SW480 (cell line): Measurements from ENCODE around the gene SAMD14.

ENCODE experiments used
- DNase-seq: peaks from one replicate; pipeline ENCODE4 v3.0.0-alpha.2; 2016; ENCODE audit warnings: low spot score

The SAMD14 gene

GRCh38 chr17:50165066-50165465 lies 35.1 kb upstream of the SAMD14 start:
- DNase-seq = no peak

- no peak for DNase-seq
Measured at GRCh38 chr17:50164697-50164988, 34.7 kb upstream of the SAMD14 start.

- DNase-seq = no peak
Measured at GRCh38 chr17:50163843-50164696, 34.1 kb upstream of the SAMD14 start.

DNA sequence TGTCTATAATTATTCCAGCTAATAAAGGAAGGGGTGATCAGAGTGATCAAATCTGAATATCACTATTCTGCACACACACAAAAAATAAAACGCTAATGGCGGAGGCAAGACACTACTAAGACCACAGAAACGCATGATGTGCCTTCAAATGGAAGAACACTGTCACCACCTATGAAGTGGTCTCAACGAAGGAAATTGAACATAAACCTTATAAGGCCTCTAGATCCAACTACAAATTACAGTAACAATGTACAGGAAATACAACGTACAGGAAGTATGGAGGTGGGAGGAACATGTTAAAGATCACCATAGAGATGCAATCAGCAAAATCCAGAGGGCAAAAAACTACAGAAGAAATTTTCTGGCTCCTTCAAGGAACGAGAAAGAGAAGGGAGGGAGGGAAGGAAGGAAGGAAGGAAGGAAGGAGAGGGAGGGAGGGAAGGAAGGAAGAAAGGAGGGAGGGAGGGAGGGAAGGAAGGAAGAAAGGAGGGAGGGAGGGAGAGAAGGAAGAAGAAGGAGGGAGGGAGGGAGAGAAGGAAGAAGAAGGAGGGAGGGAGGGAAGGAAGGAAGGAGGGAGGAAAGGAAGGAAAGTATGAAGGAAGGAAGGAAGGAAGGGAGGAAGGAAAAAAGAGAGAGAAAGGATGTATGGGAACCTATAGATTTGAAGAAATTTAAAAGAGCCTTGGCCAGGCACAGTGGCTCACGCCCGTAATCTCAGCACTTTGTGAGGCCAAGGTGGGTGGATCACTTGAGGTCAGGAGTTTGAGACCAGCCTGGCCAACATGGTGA lies 32.7 kb upstream of the SAMD14 start:
- DNase-seq = no peak

- no peak for DNase-seq
Measured at GRCh38 chr17:50161911-50162288, 31.9 kb upstream of the SAMD14 start.

- DNase-seq = peak; percentile 81
Measured at GRCh38 chr17:50161023-50161910, 31.3 kb upstream of the SAMD14 start.

GRCh38 chr17:50157891-50158290 lies 27.9 kb upstream of the SAMD14 start:
- DNase-seq = no peak

DNA sequence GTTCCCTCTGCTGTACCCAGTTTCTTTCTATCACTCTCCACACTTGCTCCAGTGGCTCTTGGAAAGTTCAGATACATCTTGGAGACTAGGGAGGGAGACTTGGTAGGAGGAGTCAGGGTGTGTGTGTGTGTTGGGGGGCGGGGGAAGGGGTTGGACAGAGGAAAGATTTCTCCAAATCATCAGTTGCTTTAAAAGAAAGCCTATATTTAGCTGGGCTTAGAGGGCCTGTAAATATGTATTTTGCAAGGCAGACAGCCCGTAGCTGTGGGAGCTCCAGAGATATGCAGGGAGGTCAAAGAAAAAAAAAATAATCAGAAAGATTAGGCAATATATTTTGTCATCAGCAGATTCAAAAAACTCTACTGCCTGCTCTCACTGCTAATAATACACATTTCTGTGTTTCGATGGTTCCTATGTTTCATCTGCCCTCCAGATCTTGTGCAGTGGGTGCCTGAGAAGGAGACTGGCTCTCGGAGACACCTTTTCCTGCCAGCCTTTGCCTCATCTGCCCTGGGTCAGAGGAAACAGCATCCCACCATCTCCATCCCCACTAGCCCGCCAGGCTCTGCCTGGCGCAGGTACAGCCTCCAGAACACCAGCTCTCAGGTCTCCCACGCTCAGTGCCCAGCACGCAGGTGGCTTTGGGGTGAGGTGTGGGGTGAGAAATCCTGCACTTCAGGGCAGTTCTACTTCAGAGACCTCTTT lies 25.3 kb upstream of the SAMD14 start:
- DNase-seq = no peak

DNA sequence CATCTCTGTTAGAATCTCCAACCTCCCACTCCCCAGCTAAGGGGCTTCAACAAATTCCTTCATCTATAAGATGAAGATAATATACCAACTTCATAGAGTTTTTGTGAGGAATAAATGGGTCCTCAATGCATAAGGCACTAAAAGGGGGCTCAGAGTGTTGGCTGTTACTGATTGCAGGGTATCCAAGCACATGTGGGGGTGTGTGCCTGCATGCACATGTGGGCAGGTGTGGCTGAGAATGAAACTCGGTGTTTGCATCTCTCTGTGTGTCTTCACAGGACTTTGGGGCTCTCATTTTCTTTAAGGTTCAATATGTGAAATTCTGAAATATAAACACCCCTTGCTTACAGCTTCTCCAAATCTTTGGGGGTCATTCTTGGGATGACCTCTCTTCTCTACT lies 24.6 kb upstream of the SAMD14 start:
- no peak for DNase-seq

- DNase-seq = no peak
Measured at GRCh38 chr17:50153650-50154575, 24.0 kb upstream of the SAMD14 start.

- no peak for DNase-seq
Measured at GRCh38 chr17:50152736-50153135, 22.8 kb upstream of the SAMD14 start.

DNA sequence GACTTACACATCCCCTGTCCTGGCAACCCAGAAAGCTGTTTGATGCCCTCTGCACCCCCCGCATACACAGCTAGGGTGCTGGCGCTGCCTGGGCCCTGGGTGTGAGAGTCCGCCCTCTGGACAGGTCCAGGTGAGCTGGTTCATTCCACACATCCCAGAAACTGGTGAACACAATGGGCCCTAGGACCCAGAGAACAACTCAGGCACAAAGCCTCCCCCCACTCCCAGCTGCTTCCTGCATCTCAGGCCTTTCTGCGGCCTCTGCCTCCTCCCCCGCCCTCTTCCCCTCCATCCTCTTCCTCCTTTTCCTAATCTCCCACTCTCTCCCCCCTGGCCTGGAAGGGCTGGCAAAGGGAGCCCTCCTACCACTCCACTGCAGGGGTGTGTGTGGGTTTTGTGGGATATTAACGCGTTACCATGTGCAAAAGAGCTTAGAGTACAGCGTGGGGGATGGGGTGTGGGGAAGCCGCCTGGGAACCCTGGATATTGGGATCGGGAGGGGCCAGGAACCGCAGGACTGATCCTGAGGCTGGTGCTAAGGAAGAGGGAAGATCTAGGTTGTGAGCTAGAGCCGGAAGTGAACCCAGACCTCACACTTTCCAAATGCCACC lies 22.1 kb upstream of the SAMD14 start:
- peak; percentile 92 for DNase-seq

- peak; percentile 89 for DNase-seq
Measured at GRCh38 chr17:50151041-50151936, 21.3 kb upstream of the SAMD14 start.

DNA sequence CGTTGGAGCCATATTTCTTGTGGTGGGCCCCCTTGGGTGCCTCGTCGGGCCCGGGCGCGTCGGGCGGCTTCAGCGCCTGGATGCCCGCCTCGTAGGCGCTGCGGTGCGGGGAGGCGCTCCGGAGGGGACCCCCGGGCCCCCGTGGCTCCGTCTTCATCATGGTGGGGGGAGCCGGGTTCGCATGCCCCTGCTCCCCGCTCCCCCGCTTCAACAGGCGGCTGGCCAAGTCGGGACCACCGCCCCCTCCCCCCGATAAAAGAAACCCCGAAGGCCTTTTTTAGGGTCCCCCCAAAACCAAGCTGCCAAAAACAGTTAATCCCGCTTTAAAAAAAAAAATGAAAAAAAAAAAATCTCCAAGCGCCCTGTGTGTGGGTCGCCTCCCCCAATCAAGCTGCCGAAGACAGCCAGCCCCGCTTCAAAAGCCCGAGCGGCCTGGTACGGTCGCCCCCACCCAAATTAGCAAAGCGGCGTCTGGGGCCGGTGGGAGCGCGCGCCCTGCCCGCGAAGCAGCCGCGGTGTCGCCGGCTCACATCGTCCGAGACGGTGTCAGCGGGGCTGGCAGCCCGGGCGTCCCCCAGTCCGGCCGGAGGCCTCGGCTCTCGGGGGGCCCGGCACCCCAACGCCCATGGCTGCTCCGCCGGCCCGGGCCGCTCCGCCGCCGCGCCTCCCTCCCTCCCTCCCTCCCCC lies 20.5 kb upstream of the SAMD14 start, which contains the start of gene PPP1R9B:
Gene PPP1R9B, minus strand, starts transcription at position 324 of the 687 bp plus-strand sequence. Its CDS starts 164 bp downstream, at position 160.
- DNase-seq = no peak

DNA sequence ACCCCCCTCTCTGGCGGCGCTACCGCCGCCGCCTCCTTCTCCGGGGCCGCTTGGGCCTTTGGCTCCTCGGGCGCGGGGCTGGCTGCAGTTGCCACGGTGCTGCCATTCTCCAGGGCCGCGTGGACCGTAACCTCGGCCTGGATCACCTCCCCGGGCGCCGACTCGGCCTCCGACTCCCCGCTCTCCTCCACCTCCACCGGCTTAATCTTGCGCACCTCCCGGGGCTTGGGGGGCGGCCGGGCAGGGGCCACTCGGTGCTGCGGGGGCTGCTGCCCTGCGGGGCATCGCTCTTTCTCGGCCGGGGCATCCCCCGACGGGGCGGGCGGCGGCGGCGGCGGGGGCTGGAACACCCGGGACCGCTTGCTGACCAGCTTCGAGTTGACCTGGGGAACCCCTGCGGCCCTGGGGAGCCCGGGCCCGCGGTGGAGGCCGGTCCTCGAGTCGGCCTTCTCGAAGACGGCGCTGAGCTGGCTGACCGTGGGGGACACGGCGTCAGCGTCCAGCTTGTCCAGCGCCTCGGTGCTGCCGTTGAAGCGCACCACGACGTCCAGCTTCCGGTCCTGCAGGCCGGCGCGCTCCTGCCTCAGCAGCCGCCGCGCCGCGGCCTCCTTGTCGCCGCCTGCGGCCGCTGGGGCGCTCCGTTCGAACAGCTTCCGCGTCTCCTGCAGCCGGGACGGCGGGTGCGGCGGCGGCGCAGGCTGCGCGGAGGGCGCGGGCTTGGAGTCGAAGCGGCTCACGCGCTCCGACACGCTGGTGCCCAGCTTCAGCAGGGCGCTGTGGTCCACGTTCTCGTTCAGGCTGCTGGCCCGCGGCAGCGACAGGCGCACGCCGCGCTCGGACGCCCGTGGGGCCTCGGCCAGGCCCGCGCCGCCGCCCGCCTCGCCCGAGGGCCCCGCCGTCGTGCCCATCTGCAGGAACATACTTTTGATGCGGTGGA lies 19.7 kb upstream of the SAMD14 start:
- DNase-seq = peak; percentile 69

DNA sequence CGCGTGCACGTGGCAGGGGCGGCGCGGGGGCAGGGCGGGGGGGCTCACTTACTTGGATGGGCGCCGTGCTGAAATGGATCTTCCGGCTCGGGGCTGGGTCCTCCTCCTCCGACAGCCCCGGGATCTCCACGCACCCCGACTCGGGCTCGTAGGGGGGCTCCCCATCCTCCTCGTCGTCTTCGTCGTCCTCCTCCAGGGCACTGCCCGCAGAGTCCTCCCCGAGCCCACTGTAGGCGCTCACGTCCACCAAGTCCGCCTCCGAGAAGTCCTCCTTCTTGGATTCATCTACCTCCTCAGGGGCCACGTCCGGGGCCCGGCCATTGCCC lies 19.1 kb upstream of the SAMD14 start:
- no peak for DNase-seq
